Measurements from ENCODE around the gene MAPKAP1. TPM values are rescaled to one million over a fixed set of nuclear protein-coding genes. Genes with fewer than 3 reads are reported as not detected.

Gene MAPKAP1
- total RNA-seq, 2 donors from 2014 or later: 73.4 to 81.5 TPM

DNA sequence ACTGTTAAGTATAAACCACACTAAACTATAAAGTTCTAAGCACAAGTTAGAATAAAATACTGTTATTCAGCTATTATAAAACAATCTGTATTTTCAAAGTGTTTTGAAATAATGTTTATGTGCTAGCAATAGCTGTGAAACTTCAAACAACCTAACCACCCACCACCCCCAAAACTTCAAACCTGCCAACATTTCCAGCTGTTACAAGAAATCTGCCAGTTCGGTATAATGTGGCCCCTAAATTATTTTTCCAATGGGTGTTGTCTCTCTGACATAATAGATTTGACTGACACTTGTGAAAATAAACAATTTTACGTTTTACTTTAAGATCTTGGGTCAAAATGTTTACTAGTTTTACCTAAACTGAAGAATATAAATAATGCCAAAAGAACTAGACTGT lies 24.7 kb downstream of the MAPKAP1 start:
- ATAC-seq (ENCODE audit: insufficient number of reproducible peaks, low FRiP score, low read depth) (no peak), DNase-seq (ENCODE audit: low spot score) (no peak)
- no peak overlapping the region for H3K27ac ChIP-seq
- no peaks in the 10 kb centered on the region for H3K36me3 ChIP-seq
- H3K9me3 ChIP-seq: no peaks in the 10 kb centered on the region
- H3K27me3 ChIP-seq (replicated peaks; ENCODE audit: insufficient read depth): no peaks in the 10 kb centered on the region
- H3K4me1 ChIP-seq (ENCODE audit: control insufficient read depth in 1 of 2, low read depth in 2 of 2): no peaks in the 10 kb centered on the region
- TF ChIP-seq, protein P1, sequence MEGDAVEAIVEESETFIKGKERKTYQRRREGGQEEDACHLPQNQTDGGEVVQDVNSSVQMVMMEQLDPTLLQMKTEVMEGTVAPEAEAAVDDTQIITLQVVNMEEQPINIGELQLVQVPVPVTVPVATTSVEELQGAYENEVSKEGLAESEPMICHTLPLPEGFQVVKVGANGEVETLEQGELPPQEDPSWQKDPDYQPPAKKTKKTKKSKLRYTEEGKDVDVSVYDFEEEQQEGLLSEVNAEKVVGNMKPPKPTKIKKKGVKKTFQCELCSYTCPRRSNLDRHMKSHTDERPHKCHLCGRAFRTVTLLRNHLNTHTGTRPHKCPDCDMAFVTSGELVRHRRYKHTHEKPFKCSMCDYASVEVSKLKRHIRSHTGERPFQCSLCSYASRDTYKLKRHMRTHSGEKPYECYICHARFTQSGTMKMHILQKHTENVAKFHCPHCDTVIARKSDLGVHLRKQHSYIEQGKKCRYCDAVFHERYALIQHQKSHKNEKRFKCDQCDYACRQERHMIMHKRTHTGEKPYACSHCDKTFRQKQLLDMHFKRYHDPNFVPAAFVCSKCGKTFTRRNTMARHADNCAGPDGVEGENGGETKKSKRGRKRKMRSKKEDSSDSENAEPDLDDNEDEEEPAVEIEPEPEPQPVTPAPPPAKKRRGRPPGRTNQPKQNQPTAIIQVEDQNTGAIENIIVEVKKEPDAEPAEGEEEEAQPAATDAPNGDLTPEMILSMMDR (IDR thresholded peaks at IDR 0.05): no peak
- no peak overlapping the region for H3K4me3 ChIP-seq

DNA sequence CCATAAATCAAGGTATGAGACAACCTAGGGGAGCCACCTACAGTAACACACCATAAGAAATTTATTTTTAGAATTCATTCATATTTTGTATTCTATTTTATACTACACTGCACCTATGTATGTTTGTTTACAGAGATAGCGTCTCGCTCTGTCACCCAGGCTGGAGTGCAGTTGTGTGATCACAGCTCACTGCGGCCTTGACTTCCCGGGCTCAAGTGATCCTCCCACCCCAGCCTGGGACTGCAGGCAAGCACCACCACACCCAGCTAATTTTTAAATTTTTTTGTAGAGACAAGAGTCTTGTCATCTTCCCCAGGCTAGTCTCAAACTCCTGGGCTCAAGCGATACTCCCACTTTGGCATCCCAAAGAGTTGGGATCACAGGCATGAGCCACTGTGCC lies 25.4 kb downstream of the MAPKAP1 start:
- H3K9me3 ChIP-seq: no peaks in the 10 kb centered on the region
- H3K27ac ChIP-seq: no peak overlapping the region
- no peak overlapping the region for H3K4me3 ChIP-seq
- no peaks in the 10 kb centered on the region for H3K36me3 ChIP-seq
- TF ChIP-seq, protein P1 (IDR thresholded peaks at IDR 0.05): no peak
- H3K4me1 ChIP-seq (ENCODE audit: control insufficient read depth in 1 of 2, low read depth in 2 of 2): no peaks in the 10 kb centered on the region
- DNase-seq (ENCODE audit: low spot score) (no peak), ATAC-seq (ENCODE audit: insufficient number of reproducible peaks, low FRiP score, low read depth) (no peak)
- H3K27me3 ChIP-seq (replicated peaks; ENCODE audit: insufficient read depth): no peaks in the 10 kb centered on the region

DNA sequence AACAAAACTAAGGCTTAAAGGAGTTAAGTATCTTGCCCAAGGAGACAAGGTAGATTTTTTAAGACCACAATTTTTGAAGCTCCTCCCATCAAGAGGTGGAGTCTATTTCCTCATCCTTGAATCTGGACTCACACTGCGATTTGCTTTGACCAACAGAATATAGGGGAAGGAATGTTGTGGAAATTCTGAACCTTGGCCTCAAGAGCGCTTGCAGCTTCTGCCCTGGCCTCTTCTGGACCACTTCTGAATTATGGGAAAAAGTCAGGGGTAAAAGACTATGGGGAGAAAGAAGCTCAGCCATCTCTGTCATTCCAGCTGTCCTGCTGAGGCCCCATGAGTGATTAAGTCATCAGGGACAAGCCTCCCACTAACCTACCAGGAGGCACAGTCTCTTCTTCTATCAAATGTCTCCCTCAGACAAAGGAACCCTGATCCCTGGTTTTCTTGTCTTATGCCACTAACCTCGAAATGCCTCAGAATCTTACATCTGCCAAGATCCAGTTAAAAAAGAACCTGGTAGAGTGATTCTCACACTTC lies 25.9 kb downstream of the MAPKAP1 start:
- Histone ChIP-seq H3K27ac (no peak overlapping the region), H3K9me3 (no peaks in the 10 kb centered on the region), H3K4me1 (ENCODE audit: control insufficient read depth in 1 of 2, low read depth in 2 of 2) (no peaks in the 10 kb centered on the region), H3K4me3 (no peak overlapping the region), H3K27me3 (replicated peaks; ENCODE audit: insufficient read depth) (no peaks in the 10 kb centered on the region), H3K36me3 (no peaks in the 10 kb centered on the region)
- TF ChIP-seq, protein P1 (IDR thresholded peaks at IDR 0.05): no peak
- ATAC-seq (ENCODE audit: insufficient number of reproducible peaks, low FRiP score, low read depth): no peak
- no peak for DNase-seq (ENCODE audit: low spot score)

DNA sequence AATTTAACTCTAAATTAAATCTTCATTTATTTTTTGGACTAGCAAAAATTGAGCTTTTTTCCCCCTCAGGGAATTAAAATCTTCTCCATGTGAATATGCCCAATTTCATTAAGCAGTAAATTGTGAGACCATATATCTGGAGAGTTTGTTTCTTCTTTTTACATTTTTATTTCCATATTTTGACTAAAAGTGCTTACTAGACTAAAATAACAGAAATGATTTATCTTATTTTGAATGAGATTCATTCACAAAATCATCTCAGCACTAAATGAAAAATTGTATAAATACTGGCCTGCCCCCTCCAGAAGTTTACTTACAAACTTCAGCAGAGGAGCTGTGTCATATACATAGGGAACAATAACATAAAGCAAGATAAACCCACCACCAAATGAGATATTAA lies 26.6 kb downstream of the MAPKAP1 start:
- H3K9me3 ChIP-seq: no peaks in the 10 kb centered on the region
- no peak overlapping the region for H3K27ac ChIP-seq
- H3K27me3 ChIP-seq (replicated peaks; ENCODE audit: insufficient read depth): no peaks in the 10 kb centered on the region
- ATAC-seq (ENCODE audit: insufficient number of reproducible peaks, low FRiP score, low read depth) (no peak), DNase-seq (ENCODE audit: low spot score) (no peak)
- H3K4me3 ChIP-seq: no peak overlapping the region
- no peaks in the 10 kb centered on the region for H3K36me3 ChIP-seq
- peaks cover 0 to 6% of the 10 kb centered on the region in 2 donors for H3K4me1 ChIP-seq (ENCODE audit: control insufficient read depth in 1 of 2, low read depth in 2 of 2)
- TF ChIP-seq, protein P1 (IDR thresholded peaks at IDR 0.05): no peak

DNA sequence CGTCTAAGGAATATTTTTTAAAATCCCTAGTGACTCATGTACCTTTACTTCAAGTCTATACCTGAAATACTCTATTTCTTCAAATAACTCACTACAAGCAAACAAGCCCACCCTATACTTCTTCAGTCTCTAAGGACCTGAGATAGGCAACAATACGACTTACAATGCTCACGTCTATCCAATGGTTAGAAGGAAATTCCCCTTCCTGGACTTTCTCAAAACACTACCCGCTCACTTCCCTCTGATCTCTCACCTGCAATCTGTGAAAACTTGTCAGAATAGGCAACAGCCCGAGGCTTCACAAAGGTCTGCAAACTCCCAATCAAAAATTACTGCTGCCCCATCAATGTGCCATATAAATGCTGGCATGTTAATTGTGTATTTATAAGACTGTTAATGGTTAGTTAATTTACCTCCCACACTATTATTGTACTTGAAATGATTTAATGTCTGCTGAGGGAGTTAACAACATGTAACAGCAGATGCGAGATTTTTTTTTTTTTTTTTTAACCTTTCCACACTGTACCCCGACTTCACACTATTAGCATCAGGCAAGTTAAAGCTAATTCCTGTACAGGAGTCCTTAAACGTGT lies 27.3 kb downstream of the MAPKAP1 start:
- no peak overlapping the region for H3K4me3 ChIP-seq
- no peaks in the 10 kb centered on the region for H3K9me3 ChIP-seq
- ATAC-seq (ENCODE audit: insufficient number of reproducible peaks, low FRiP score, low read depth) (no peak), DNase-seq (ENCODE audit: low spot score) (no peak)
- H3K27ac ChIP-seq: no peak overlapping the region
- no peaks in the 10 kb centered on the region for H3K36me3 ChIP-seq
- TF ChIP-seq, protein P1 (IDR thresholded peaks at IDR 0.05): no peak
- H3K27me3 ChIP-seq (replicated peaks; ENCODE audit: insufficient read depth): no peaks in the 10 kb centered on the region
- peaks cover 0 to 11% of the 10 kb centered on the region in 2 donors for H3K4me1 ChIP-seq (ENCODE audit: control insufficient read depth in 1 of 2, low read depth in 2 of 2)

Data from thoracic aorta (tissue), 2 donors.